HS-5 (cell line): ENCODE results near the gene MMP27.

Experiments
- DNase-seq: peaks from one replicate; pipeline ENCODE4 v3.0.0-alpha.2; 2012; ENCODE audit warnings: low read depth

Gene MMP27

GRCh38 chr11:102703826-102704493, 1.6 kb downstream of the MMP27 start:
- no peak for DNase-seq

- no peak for DNase-seq
Observed at GRCh38 chr11:102695201-102695600, 10.4 kb downstream of the MMP27 start.

- no peak for DNase-seq
Observed at GRCh38 chr11:102685754-102686153, 19.8 kb downstream of the MMP27 start.

- DNase-seq = no peak
Observed at GRCh38 chr11:102685338-102685737, 20.2 kb downstream of the MMP27 start.

- no peak for DNase-seq
Observed at GRCh38 chr11:102683277-102683676, 22.3 kb downstream of the MMP27 start.

- no peak for DNase-seq
Observed at GRCh38 chr11:102680945-102681344, 24.6 kb downstream of the MMP27 start.

GRCh38 chr11:102678022-102678421, 27.5 kb downstream of the MMP27 start:
- DNase-seq = no peak

- no peak for DNase-seq
Observed at GRCh38 chr11:102676084-102676483, 29.5 kb downstream of the MMP27 start.

- no peak for DNase-seq
Observed at GRCh38 chr11:102669664-102670063, 35.9 kb downstream of the MMP27 start.

GRCh38 chr11:102666331-102666957, 39.1 kb downstream of the MMP27 start:
- no peak for DNase-seq

- no peak for DNase-seq
Observed at GRCh38 chr11:102664001-102664752, 41.4 kb downstream of the MMP27 start.

GRCh38 chr11:102662607-102663006, 43.0 kb downstream of the MMP27 start:
- no peak for DNase-seq

- no peak for DNase-seq
Observed at GRCh38 chr11:102661040-102661439, 44.5 kb downstream of the MMP27 start.

- DNase-seq = no peak
Observed at GRCh38 chr11:102656528-102656927, 49.0 kb downstream of the MMP27 start.

- no peak for DNase-seq
Observed at GRCh38 chr11:102655547-102655946, 50.0 kb downstream of the MMP27 start.

- DNase-seq = no peak
Observed at GRCh38 chr11:102654761-102655160, 50.8 kb downstream of the MMP27 start.

- no peak for DNase-seq
Observed at GRCh38 chr11:102653744-102654291, 51.8 kb downstream of the MMP27 start.

GRCh38 chr11:102647430-102647829, 58.1 kb downstream of the MMP27 start:
- DNase-seq = no peak

GRCh38 chr11:102643941-102644340, 61.6 kb downstream of the MMP27 start:
- DNase-seq = no peak
